GM12878 (cell line): Measurements from ENCODE around the gene KDM3B. TPM values are rescaled to one million over a fixed set of nuclear protein-coding genes. Genes with fewer than 3 reads are reported as not detected.

Source experiments
- BHLHE40 ChIP-seq, 2 experiments: fragments of 450-650 bp in 1 of 2; IDR thresholded peaks; 2 replicates each; pipeline ENCODE4 v1.6.1; 2011 to 2017; ENCODE audit warnings: low read depth in 2 of 2, borderline replicate concordance in 1 of 2, improper control_type of control experiment in 1 of 2, low read length in 1 of 2, mild to moderate bottlenecking in 1 of 2
- CEBPZ ChIP-seq: fragments of 150-350 bp; IDR thresholded peaks from 2 replicates; pipeline ENCODE4 v1.6.1; 2016; ENCODE audit warnings: low read depth, low read length
- CHD4 ChIP-seq: fragments of 200-600 bp; sonication (generic); IDR thresholded peaks from 2 replicates; pipeline ENCODE4 v1.6.1; 2016; ENCODE audit warnings: mild to moderate bottlenecking
- DPF2 ChIP-seq: fragments of 450-650 bp; IDR thresholded peaks from 2 replicates; pipeline ENCODE4 v1.6.1; 2017; ENCODE audit warnings: mild to moderate bottlenecking
- EP300 ChIP-seq, 2 experiments: fragments of 150-350 bp in 1 of 2; IDR thresholded peaks; 2 replicates each; pipeline ENCODE4 v1.6.1; 2011 to 2012; ENCODE audit warnings: low read depth in 2 of 2, low read length in 2 of 2, borderline replicate concordance in 1 of 2, improper control_type of control experiment in 1 of 2, inconsistent platforms in 1 of 2; ENCODE audit not compliant: control insufficient read depth in 1 of 2
- GABPA ChIP-seq: IDR thresholded peaks from 2 replicates; pipeline ENCODE4 v1.6.1; 2014; ENCODE audit warnings: antibody characterized with exemption, low read depth, mild to moderate bottlenecking, inconsistent platforms
- IKZF1 ChIP-seq: fragments of 450-650 bp; conservative IDR thresholded peaks from 2 replicates; pipeline ENCODE4 v1.6.1; 2017; ENCODE audit warnings: antibody characterized with exemption, mild to moderate bottlenecking
- IRF3 ChIP-seq: fragments of 450-650 bp; IDR thresholded peaks from 2 replicates; pipeline ENCODE4 v1.6.1; 2014; ENCODE audit warnings: mild to moderate bottlenecking
- KAT2A ChIP-seq: conservative IDR thresholded peaks from 2 replicates; pipeline ENCODE4 v1.6.1; 2011; ENCODE audit warnings: low read depth, low read length; ENCODE audit not compliant: control insufficient read depth
- MEF2B ChIP-seq: fragments of 450-650 bp; IDR thresholded peaks from 2 replicates; pipeline ENCODE4 v1.6.1; 2018; ENCODE audit warnings: mild to moderate bottlenecking, moderate library complexity; ENCODE audit not compliant: partially characterized antibody, poor library complexity, severe bottlenecking
- MLLT1 ChIP-seq: fragments of 450-650 bp; IDR thresholded peaks from 2 replicates; pipeline ENCODE4 v1.6.1; 2016; ENCODE audit warnings: mild to moderate bottlenecking
- NR2F1 ChIP-seq: fragments of 450-650 bp; conservative IDR thresholded peaks from 2 replicates; pipeline ENCODE4 v1.6.1; 2017; ENCODE audit warnings: mild to moderate bottlenecking
- PRDM15 ChIP-seq: fragments of 450-650 bp; formaldehyde crosslinking; IDR thresholded peaks from 2 replicates; pipeline ENCODE4 v1.4.0; 2020; ENCODE audit warnings: mild to moderate bottlenecking, moderate library complexity
- RFX5 ChIP-seq: IDR thresholded peaks from 2 replicates; pipeline ENCODE4 v1.6.1; 2011; ENCODE audit warnings: low read depth, low read length, improper control_type of control experiment
- SIN3A ChIP-seq: IDR thresholded peaks from 2 replicates; pipeline ENCODE4 v1.6.1; 2012; ENCODE audit warnings: low read depth, low read length, improper control_type of control experiment
- SMAD5 ChIP-seq: IDR thresholded peaks from 2 replicates; pipeline ENCODE4 v1.6.1; 2016; ENCODE audit warnings: antibody characterized with exemption, low read depth
- STAT3 ChIP-seq: IDR thresholded peaks from 2 replicates; pipeline ENCODE4 v1.6.1; 2011; ENCODE audit warnings: low read depth, low read length, improper control_type of control experiment
- TCF12 ChIP-seq: IDR thresholded peaks from 2 replicates; pipeline ENCODE4 v1.6.1; 2011; ENCODE audit warnings: low read depth, mild to moderate bottlenecking, low read length
- ZNF207 ChIP-seq: fragments of 450-650 bp; IDR thresholded peaks from 2 replicates; pipeline ENCODE4 v1.6.1; 2014; ENCODE audit warnings: antibody characterized with exemption, mild to moderate bottlenecking, borderline replicate concordance
- ZNF217 ChIP-seq: fragments of 450-650 bp; IDR thresholded peaks from 2 replicates; pipeline ENCODE4 v1.6.1; 2017; ENCODE audit warnings: antibody characterized with exemption, mild to moderate bottlenecking
- polyA plus RNA-seq, 11 experiments: library from polyadenylated mRNA; depleted of rRNA in 4 of 11; unstranded in 6 of 11; stranded (reverse) in 5 of 11; fragments of >200 nt; fragmentation: Nextera tagmentation in 4 of 11; fragmentation: Illumina TruSeq in 1 of 11; extraction: Ambion mirVana in 4 of 11; extraction: Trizol in 1 of 11; gene quantifications; 1 replicate in 1 of 11; 2 replicates in 10 of 11; pipeline versions ENCODE4 v1.2.1 to v1.2.3, GENCODE V29; 2011 to 2016; ENCODE audit warnings: inconsistent platforms in 2 of 11, missing spikeins in 2 of 11, low read depth in 1 of 11
- total RNA-seq, 4 experiments: library from RNA; depleted of rRNA in 3 of 4; stranded (reverse); fragments of >200 nt in 3 of 4; fragmentation: Illumina TruSeq in 1 of 4; extraction: Trizol in 1 of 4; gene quantifications; 2 replicates each; pipeline versions ENCODE4 v1.2.1 to v1.2.3, GENCODE V29; 2013 to 2021

KDM3B gene
- total and polyA plus RNA-seq, 10 of the 15 experiments (the other 5 are each of a cell fraction or from before 2014, with no cell fraction given), result 8.5 to 45.7 (median 29.0) TPM

- TF ChIP-seq IRF3, result no peak
- peak; percentile 94 for TF ChIP-seq MLLT1
- no peak for TF ChIP-seq PRDM15 (CRISPR knock-in tag)
- TF ChIP-seq STAT3, result no peak
- no peak for TF ChIP-seq RFX5
- TF ChIP-seq CEBPZ, result no peak
- TF ChIP-seq KAT2A, result no peak
- TF ChIP-seq EP300 (IDR thresholded peaks at IDR 0.05; ENCODE audit: borderline replicate concordance in 1 of 2, control insufficient read depth in 1 of 2, low read depth in 2 of 2, low read length in 2 of 2), result no peak
- TF ChIP-seq ZNF207, result no peak; the same call in 1 of the 2 replicates
- peak; percentile 98 for TF ChIP-seq IKZF1
- no peak for TF ChIP-seq MEF2B
- peak; percentile 84 for TF ChIP-seq DPF2
- 0 out of 2 replicates have a peak, but pooled peaks have one; percentile 26 for TF ChIP-seq SIN3A
- no peak; the same call in 1 of the 2 replicates for TF ChIP-seq TCF12
- peak in 1 of 2 experiments; percentile 86; a peak in 3 of 4 replicates for TF ChIP-seq BHLHE40 (IDR thresholded peaks at IDR 0.05; ENCODE audit: borderline replicate concordance in 1 of 2, low read depth in 2 of 2, low read length in 1 of 2)
- TF ChIP-seq SMAD5, result no peak; the same call in 1 of the 2 replicates
- peak; percentile 52; the same call in 1 of the 2 replicates for TF ChIP-seq ZNF217
- peak; percentile 86 for TF ChIP-seq NR2F1
- no peak for TF ChIP-seq GABPA
- no peak for TF ChIP-seq CHD4
These were observed 112.1 kb downstream of the KDM3B start (continued) for GRCh38 chr5:138464388-138465260.
